OCI-LY1 (cell line): ENCODE measurements around the gene PTPRT.

Experiments
- CTCF ChIP-seq: fragments of 200-600 bp; sonication (generic), shearing (Covaris generic); IDR thresholded peaks from 2 replicates; pipeline ENCODE4 v1.5.1; 2017; ENCODE audit warnings: mild to moderate bottlenecking, antibody characterized with exemption, low read length, moderate library complexity, mixed read lengths
- EZH2 ChIP-seq: fragments of 200-600 bp; sonication (generic), shearing (Covaris generic); IDR thresholded peaks from 2 replicates; pipeline ENCODE4 v1.8.0; 2017; ENCODE audit warnings: borderline replicate concordance, mixed run types, mild to moderate bottlenecking, antibody characterized with exemption, low read length, moderate library complexity, mixed read lengths

- TF ChIP-seq CTCF (no peak), EZH2 (no peak)
These were observed 819.6 kb downstream of the PTPRT start for GRCh38 chr20:42370075-42370474.
